MCF 10A (cell line): Measurements from ENCODE around the gene UNG. TPM values are rescaled to one million over a fixed set of nuclear protein-coding genes. Genes with fewer than 3 reads are reported as not detected.

Experiments
- BruUV-seq: library from RNA; stranded (reverse); fragments of 400-500 nt; replicated peaks from 2 replicates; lab custom pipeline; 2021; lab: Mats Ljungman, UMichigan
- CTCF ChIA-PET: fragments of 300-600 bp; sonication (Branson Sonifier 250); formaldehyde crosslinking; extraction: SDS; loops from one replicate; lab custom pipeline; 2021; ENCODE audit warnings: antibody characterized with exemption, inconsistent platforms; lab: Yijun Ruan, JAX
- POLR2A ChIA-PET: fragments of 300-600, 350-650 bp; sonication (Branson Sonifier 250); formaldehyde crosslinking; extraction: SDS; loops from one replicate; lab custom pipeline; 2020; ENCODE audit warnings: antibody characterized with exemption, inconsistent platforms; lab: Yijun Ruan, JAX
- DNase-seq: peaks from one replicate; pipeline ENCODE4 v3.0.0-alpha.2; 2018; ENCODE audit not compliant: unreplicated experiment
- H3K27ac Mint-ChIP-seq: one replicate; pipeline ENCODE4 v1.8.0; 2022; ENCODE audit warnings: mild to moderate bottlenecking, low read depth, mixed read lengths; ENCODE audit not compliant: unreplicated experiment
- H3K27me3 Mint-ChIP-seq: one replicate; pipeline ENCODE4 v1.8.0; 2022; ENCODE audit warnings: mixed read lengths; ENCODE audit not compliant: insufficient read depth, unreplicated experiment
- H3K36me3 Mint-ChIP-seq: one replicate; pipeline ENCODE4 v1.8.0; 2022; ENCODE audit warnings: mild to moderate bottlenecking, moderate library complexity, mixed read lengths; ENCODE audit not compliant: insufficient read depth, unreplicated experiment
- H3K4me1 Mint-ChIP-seq: one replicate; pipeline ENCODE4 v1.8.0; 2022; ENCODE audit warnings: mixed read lengths; ENCODE audit not compliant: insufficient read depth, unreplicated experiment
- H3K4me3 Mint-ChIP-seq: one replicate; pipeline ENCODE4 v1.8.0; 2022; ENCODE audit warnings: mild to moderate bottlenecking, moderate library complexity, mixed read lengths; ENCODE audit not compliant: unreplicated experiment
- H3K9me3 Mint-ChIP-seq: one replicate; pipeline ENCODE4 v1.8.0; 2022; ENCODE audit warnings: mixed read lengths; ENCODE audit not compliant: unreplicated experiment
- CTCF ChIP-seq: fragments of 200-600 bp; IDR thresholded peaks from one replicate; pipeline ENCODE4 v1.8.0; 2022; ENCODE audit warnings: antibody characterized with exemption, mild to moderate bottlenecking; ENCODE audit not compliant: unreplicated experiment
- intact Hi-C: fragments of 100-400 bp; cut with micrococcal nuclease; formaldehyde crosslinking; loops from 2 replicates; pipeline ENCODE4 v1.14.1; 2022
- total RNA-seq: library from RNA; stranded (reverse); gene quantifications from 2 replicates; pipeline ENCODE4 v1.2.3, GENCODE V29; 2022

The UNG gene
- total RNA-seq, 1 experiment from 2014 or later: 13.8 TPM

- peaks cover under 1% of the 10 kb centered on the region for H3K4me1 Mint-ChIP-seq
- no peak for TF ChIP-seq CTCF
- H3K9me3 Mint-ChIP-seq: no peaks in the 10 kb centered on the region
- BruUV-seq: no TSS peak
- no peaks in the 10 kb centered on the region for H3K36me3 Mint-ChIP-seq
- H3K27me3 Mint-ChIP-seq: no peaks in the 10 kb centered on the region
- ChIA-PET CTCF (interaction anchor here (1.0 to 3.1 kb wide), 6 partner anchors 12 to 246 kb away, joined by 3 to 24 read pairs (median 4); no protein-coding TSS in a partner anchor), POLR2A (interaction anchor here (0.7 to 1.4 kb wide), 5 partner anchors 36 to 586 kb away, joined by 3 to 5 read pairs (median 4); partner anchors contain the start of genes ISCU and SART3)
- H3K27ac Mint-ChIP-seq: peak overlapping the region; percentile 4
- intact Hi-C loops: no loop called here
- H3K4me3 Mint-ChIP-seq: no peak overlapping the region
- DNase-seq: no peak
Observed at GRCh38 chr12:109147954-109148353, 50.6 kb downstream of the UNG start.

GRCh38 chr12:109150124-109150640 lies 52.8 kb downstream of the UNG start:
- Mint-ChIP-seq H3K4me1 (no peaks in the 10 kb centered on the region), H3K4me3 (no peak overlapping the region), H3K36me3 (no peaks in the 10 kb centered on the region), H3K9me3 (no peaks in the 10 kb centered on the region), H3K27ac (no peak overlapping the region), H3K27me3 (no peaks in the 10 kb centered on the region)
- POLR2A ChIA-PET: no interaction called here
- intact Hi-C loops: no loop called here
- CTCF ChIA-PET: interaction anchor here (0.7 kb wide), 1 partner anchor 473 kb away, joined by 3 read pairs; no protein-coding TSS in a partner anchor
- DNase-seq: no peak
- no TSS peak for BruUV-seq
- TF ChIP-seq CTCF: no peak

GRCh38 chr12:109151457-109151856 lies 54.1 kb downstream of the UNG start:
- intact Hi-C loops: no loop called here
- H3K4me1 Mint-ChIP-seq: no peaks in the 10 kb centered on the region
- ChIA-PET CTCF (interaction anchor here (0.6 kb wide), 1 partner anchor 645 kb away, joined by 3 read pairs; no protein-coding TSS in a partner anchor), POLR2A (interaction anchor here (0.7 kb wide), 1 partner anchor 197 kb away, joined by 3 read pairs; no protein-coding TSS in a partner anchor)
- BruUV-seq: no TSS peak
- H3K27ac Mint-ChIP-seq: no peak overlapping the region
- H3K9me3 Mint-ChIP-seq: no peaks in the 10 kb centered on the region
- no peak overlapping the region for H3K4me3 Mint-ChIP-seq
- TF ChIP-seq CTCF: no peak
- H3K27me3 Mint-ChIP-seq: no peaks in the 10 kb centered on the region
- no peaks in the 10 kb centered on the region for H3K36me3 Mint-ChIP-seq
- no peak for DNase-seq

GRCh38 chr12:109153821-109154441 lies 56.5 kb downstream of the UNG start:
- intact Hi-C loops: no loop called here
- POLR2A ChIA-PET: interaction anchor here (0.6 kb wide), 1 partner anchor 14 kb away, joined by 4 read pairs; no protein-coding TSS in a partner anchor
- DNase-seq: peak; percentile 5

More at GRCh38 chr12:109153821-109154441, 56.5 kb downstream of the UNG start:
- no peak for TF ChIP-seq CTCF
- H3K9me3 Mint-ChIP-seq: no peaks in the 10 kb centered on the region
- BruUV-seq: no TSS peak
- CTCF ChIA-PET: interaction anchor here (0.7 to 0.8 kb wide), 2 partner anchors 42 to 221 kb away, joined by 3 read pairs; no protein-coding TSS in a partner anchor
- no peak overlapping the region for H3K27ac Mint-ChIP-seq
- H3K36me3 Mint-ChIP-seq: no peaks in the 10 kb centered on the region
- peak overlapping the region; percentile 74 for H3K4me3 Mint-ChIP-seq
- H3K4me1 Mint-ChIP-seq: no peaks in the 10 kb centered on the region
- H3K27me3 Mint-ChIP-seq: no peaks in the 10 kb centered on the region
